Measurements from ENCODE around the gene ANKRD34A. TPM values are rescaled to one million over a fixed set of nuclear protein-coding genes. Genes with fewer than 3 reads are reported as not detected.

ANKRD34A gene
- total and polyA plus RNA-seq, 2 of the 13 experiments (the other 11 are each of a cell fraction or from before 2014, with no cell fraction given) = 0.05 to 0.07 TPM

DNA sequence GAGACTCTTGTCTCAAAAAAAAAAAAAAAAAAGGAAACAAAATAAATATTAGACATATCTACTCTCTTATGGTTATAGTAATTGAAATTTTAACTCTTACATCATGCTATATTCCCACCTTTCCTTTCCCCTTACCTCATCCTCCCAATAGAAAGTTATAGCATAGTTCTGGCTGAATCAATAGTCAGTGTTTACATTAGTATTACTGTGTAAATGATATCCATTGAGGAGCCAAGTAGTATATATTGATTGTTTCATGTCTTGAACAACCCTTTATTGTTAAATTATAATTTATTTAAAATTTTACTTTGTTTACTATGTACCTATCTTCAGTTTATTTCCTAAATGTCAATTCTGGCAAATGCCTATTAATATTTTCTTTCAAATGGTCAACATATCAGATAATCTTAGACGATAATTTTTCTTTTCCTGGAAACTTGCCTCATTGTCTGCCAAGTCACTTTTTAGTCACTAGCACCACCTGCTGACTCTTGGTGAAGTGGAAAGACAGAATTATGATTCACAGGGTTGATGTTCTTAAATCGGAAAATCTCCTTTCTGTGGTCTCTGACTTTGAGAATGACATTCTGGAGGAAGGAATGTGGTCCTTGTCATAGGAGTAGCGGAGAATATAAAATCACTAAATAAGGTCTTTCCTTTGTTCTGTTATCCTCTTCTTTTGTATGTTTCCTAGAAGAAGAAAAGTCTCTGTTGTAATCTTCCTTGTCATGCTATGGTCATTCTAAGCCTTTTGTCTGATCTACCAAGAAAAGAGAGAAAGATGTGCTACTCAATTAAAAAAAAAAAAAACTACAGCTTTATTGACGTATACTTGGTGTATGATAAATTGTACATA, 48.6 kb upstream of the ANKRD34A start (continued):
- TF ChIP-seq CREM (IDR thresholded peaks at IDR 0.05) (0 out of 2 replicates have a peak, but pooled peaks have one; percentile 18), CREM (CRISPR knock-in tag; IDR thresholded peaks at IDR 0.05) (no peak), TAF15 (IDR thresholded peaks at IDR 0.05; ENCODE audit: low read depth, low read length, poor library complexity, severe bottlenecking) (no peak), PHF8 (CRISPR knock-in tag; IDR thresholded peaks at IDR 0.05) (no peak), CEBPG (CRISPR knock-in tag; IDR thresholded peaks at IDR 0.05) (0 out of 2 replicates have a peak, but pooled peaks have one; percentile 5), ZBTB7B (CRISPR knock-in tag; IDR thresholded peaks at IDR 0.05) (no peak), TBP (CRISPR knock-in tag; IDR thresholded peaks at IDR 0.05) (no peak), MIXL1 (CRISPR knock-in tag; IDR thresholded peaks at IDR 0.05) (no peak), ATF7 (IDR thresholded peaks at IDR 0.05) (peak; percentile 48; the same call in 1 of the 2 replicates), ATF7 (CRISPR knock-in tag; IDR thresholded peaks at IDR 0.05) (no peak), GZF1 (CRISPR knock-in tag; IDR thresholded peaks at IDR 0.05) (no peak), NFIC (IDR thresholded peaks at IDR 0.05; ENCODE audit: low read length) (0 out of 2 replicates have a peak, but pooled peaks have one; percentile 30), ZNF766 (CRISPR knock-in tag; IDR thresholded peaks at IDR 0.05; ENCODE audit: borderline replicate concordance) (no peak), ZNF790 (CRISPR knock-in tag; IDR thresholded peaks at IDR 0.05; ENCODE audit: borderline replicate concordance) (no peak), MED13 (CRISPR knock-in tag; IDR thresholded peaks at IDR 0.05) (no peak), MZF1 (CRISPR knock-in tag; IDR thresholded peaks at IDR 0.05; ENCODE audit: borderline replicate concordance) (no peak), PAF1 (CRISPR knock-in tag; IDR thresholded peaks at IDR 0.05) (no peak), ZNF362 (CRISPR knock-in tag; IDR thresholded peaks at IDR 0.05; ENCODE audit: borderline replicate concordance) (no peak), BCL6 (CRISPR knock-in tag; IDR thresholded peaks at IDR 0.05) (0 out of 2 replicates have a peak, but pooled peaks have one; percentile 56), EP300 (IDR thresholded peaks at IDR 0.05; ENCODE audit: low read depth in 2 of 2, low read length in 2 of 2) (no peak), EP300 (CRISPR knock-in tag; IDR thresholded peaks at IDR 0.05; ENCODE audit: borderline replicate concordance) (no peak)
- TF ChIP-seq, protein P1, sequence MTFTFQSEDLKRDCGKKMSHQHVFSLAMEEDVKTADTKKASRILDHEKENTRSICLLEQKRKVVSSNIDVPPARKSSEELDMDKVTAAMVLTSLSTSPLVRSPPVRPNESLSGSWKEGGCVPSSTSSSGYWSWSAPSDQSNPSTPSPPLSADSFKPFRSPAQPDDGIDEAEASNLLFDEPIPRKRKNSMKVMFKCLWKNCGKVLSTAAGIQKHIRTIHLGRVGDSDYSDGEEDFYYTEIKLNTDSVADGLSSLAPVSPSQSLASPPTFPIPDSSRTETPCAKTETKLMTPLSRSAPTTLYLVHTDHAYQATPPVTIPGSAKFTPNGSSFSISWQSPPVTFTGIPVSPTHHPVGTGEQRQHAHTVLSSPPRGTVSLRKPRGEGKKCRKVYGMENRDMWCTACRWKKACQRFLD (CRISPR knock-in tag; IDR thresholded peaks at IDR 0.05; ENCODE audit: borderline replicate concordance) = no peak
- TF ChIP-seq, protein P2, sequence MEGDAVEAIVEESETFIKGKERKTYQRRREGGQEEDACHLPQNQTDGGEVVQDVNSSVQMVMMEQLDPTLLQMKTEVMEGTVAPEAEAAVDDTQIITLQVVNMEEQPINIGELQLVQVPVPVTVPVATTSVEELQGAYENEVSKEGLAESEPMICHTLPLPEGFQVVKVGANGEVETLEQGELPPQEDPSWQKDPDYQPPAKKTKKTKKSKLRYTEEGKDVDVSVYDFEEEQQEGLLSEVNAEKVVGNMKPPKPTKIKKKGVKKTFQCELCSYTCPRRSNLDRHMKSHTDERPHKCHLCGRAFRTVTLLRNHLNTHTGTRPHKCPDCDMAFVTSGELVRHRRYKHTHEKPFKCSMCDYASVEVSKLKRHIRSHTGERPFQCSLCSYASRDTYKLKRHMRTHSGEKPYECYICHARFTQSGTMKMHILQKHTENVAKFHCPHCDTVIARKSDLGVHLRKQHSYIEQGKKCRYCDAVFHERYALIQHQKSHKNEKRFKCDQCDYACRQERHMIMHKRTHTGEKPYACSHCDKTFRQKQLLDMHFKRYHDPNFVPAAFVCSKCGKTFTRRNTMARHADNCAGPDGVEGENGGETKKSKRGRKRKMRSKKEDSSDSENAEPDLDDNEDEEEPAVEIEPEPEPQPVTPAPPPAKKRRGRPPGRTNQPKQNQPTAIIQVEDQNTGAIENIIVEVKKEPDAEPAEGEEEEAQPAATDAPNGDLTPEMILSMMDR (CRISPR knock-in tag; IDR thresholded peaks at IDR 0.05) = peak; percentile 79
